Lung (tissue), 12 donors: ENCODE results near the gene CR1. TPM values are rescaled to one million over a fixed set of nuclear protein-coding genes. Genes with fewer than 3 reads are reported as not detected.
A peak's percentile ranks its signal among the peaks of the same experiment; 100 is the strongest.

ENCODE experiments used
- ATAC-seq: fragments of 200-7000 bp; cut with Tn5 transposase; one replicate; pipeline ENCODE4 v1.9.1; 2020; ENCODE audit warnings: moderate number of reproducible peaks; ENCODE audit not compliant: insufficient read depth, low FRiP score
- DNase-seq, 3 donors: peaks; one replicate each; pipeline ENCODE4 v3.0.0-alpha.2; 2013 to 2017
- H3K27ac ChIP-seq, 2 donors: one replicate each; pipeline ENCODE4 v1.5.1; 2013; ENCODE audit warnings: mild to moderate bottlenecking in 2 of 2, moderate library complexity in 2 of 2, control low read depth in 1 of 2, inconsistent platforms in 1 of 2, low read depth in 1 of 2, low read length in 1 of 2
- H3K27me3 ChIP-seq, 3 donors: one replicate each; pipeline ENCODE4 v1.5.1; 2013; ENCODE audit warnings: low read length in 2 of 3; ENCODE audit not compliant: control insufficient read depth in 3 of 3, insufficient read depth in 3 of 3
- H3K36me3 ChIP-seq, 4 donors: one replicate each; pipeline ENCODE4 v1.5.1; 2013; ENCODE audit warnings: low read length in 4 of 4, mild to moderate bottlenecking in 1 of 4, moderate library complexity in 1 of 4; ENCODE audit not compliant: control insufficient read depth in 4 of 4, insufficient read depth in 4 of 4
- H3K4me1 ChIP-seq, 5 donors: one replicate each; pipeline ENCODE4 v1.5.1; 2013; ENCODE audit warnings: low read length in 5 of 5, mild to moderate bottlenecking in 2 of 5, moderate library complexity in 1 of 5; ENCODE audit not compliant: control insufficient read depth in 5 of 5, insufficient read depth in 5 of 5
- H3K4me3 ChIP-seq: one replicate; pipeline ENCODE4 v1.5.1; 2013; ENCODE audit warnings: mild to moderate bottlenecking, control low read depth, moderate library complexity
- H3K9ac ChIP-seq, 2 donors: one replicate each; pipeline ENCODE4 v1.5.1; 2013; ENCODE audit warnings: low read length in 2 of 2, control low read depth in 1 of 2; ENCODE audit not compliant: insufficient read depth in 1 of 2
- H3K9me3 ChIP-seq, 4 donors: one replicate each; pipeline ENCODE4 v1.5.1; 2013; ENCODE audit warnings: low read length in 3 of 4, mild to moderate bottlenecking in 1 of 4, moderate library complexity in 1 of 4; ENCODE audit not compliant: control insufficient read depth in 4 of 4, insufficient read depth in 3 of 4
- WGBS, 2 donors: extraction: QIAGEN DNeasy Blood & Tissue Kit; methylation state at CpG; one replicate each; pipeline ENCODE4 v1.1.7; 2013; 5-methylcytosine and 5-hydroxymethylcytosine counted together
- polyA plus RNA-seq, 2 donors: library from polyadenylated mRNA; stranded (reverse); fragments of 200-250 nt; gene quantifications; one replicate each; pipeline ENCODE4 v1.2.1, GENCODE V29; 2013
- total RNA-seq, 2 donors: library from RNA; depleted of rRNA in 1 of 2; stranded (reverse); fragments of >200 nt in 1 of 2; gene quantifications; one replicate each; pipeline ENCODE4 v1.2.1, GENCODE V29; 2014 to 2021
- TF ChIP-seq, protein P1 (sequence below): IDR thresholded peaks from 2 replicates; pipeline ENCODE4 v1.5.1; 2012; ENCODE audit warnings: mild to moderate bottlenecking; ENCODE audit errors: control extremely low read depth, extremely low read depth
- donor health status: control.
- donor health status: control.
- donor health status: Bipolar disorder and iron deficiency.
- donor health status: healthy.
- donor health status: DM: yes; HTN: yes; CAD: no.

CR1 gene
- total and polyA plus RNA-seq, 4 donors = 0.57 to 26.6 (median 16.6) TPM

DNA sequence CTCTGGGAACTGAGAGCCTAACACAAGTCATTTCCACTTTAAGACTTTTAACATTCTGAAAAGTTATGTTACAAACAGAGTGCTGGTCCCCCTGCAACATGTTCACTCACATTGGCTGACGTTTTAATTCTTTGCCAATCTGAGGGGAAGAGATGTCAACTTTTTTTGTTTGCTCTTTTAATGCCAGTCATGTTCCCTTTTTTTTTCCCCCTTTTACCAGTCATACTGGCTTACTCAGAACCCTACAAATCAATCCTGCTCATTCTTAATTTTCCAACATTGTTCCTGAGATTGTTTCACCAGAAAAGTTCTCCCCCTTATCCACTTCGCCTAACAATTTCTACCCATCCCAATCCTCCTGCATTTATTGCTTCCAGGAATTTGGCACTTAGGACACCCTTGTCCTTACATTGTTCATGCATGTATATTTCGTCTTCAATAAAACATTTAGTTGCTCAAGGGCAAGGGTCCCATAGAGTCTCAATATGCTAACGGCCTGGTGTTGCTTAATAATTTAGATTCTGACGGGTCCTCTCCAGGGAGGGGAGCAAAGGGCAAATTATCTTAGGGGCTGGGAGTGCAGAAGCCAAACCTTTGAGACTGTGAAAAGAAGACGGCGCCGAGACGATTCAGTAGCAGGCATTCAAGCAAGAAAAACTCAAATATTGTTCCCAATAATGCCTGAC lies 148.4 kb downstream of the CR1 start:
- H3K27me3 ChIP-seq = peaks cover 0 to 41% (median 30%) of the 10 kb centered on the region in 3 donors
- H3K9ac ChIP-seq = no peak overlapping the region
- no peak overlapping the region for H3K4me3 ChIP-seq
- H3K27ac ChIP-seq = no peak overlapping the region
- H3K4me1 ChIP-seq = peaks cover 0 to 11% (median 3%) of the 10 kb centered on the region in 5 donors
- no peak for ATAC-seq
- no peaks in the 10 kb centered on the region for H3K36me3 ChIP-seq
- H3K9me3 ChIP-seq = peaks cover 0 to 4% (median 0%) of the 10 kb centered on the region in 4 donors
- TF ChIP-seq, protein P1, sequence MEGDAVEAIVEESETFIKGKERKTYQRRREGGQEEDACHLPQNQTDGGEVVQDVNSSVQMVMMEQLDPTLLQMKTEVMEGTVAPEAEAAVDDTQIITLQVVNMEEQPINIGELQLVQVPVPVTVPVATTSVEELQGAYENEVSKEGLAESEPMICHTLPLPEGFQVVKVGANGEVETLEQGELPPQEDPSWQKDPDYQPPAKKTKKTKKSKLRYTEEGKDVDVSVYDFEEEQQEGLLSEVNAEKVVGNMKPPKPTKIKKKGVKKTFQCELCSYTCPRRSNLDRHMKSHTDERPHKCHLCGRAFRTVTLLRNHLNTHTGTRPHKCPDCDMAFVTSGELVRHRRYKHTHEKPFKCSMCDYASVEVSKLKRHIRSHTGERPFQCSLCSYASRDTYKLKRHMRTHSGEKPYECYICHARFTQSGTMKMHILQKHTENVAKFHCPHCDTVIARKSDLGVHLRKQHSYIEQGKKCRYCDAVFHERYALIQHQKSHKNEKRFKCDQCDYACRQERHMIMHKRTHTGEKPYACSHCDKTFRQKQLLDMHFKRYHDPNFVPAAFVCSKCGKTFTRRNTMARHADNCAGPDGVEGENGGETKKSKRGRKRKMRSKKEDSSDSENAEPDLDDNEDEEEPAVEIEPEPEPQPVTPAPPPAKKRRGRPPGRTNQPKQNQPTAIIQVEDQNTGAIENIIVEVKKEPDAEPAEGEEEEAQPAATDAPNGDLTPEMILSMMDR = no peak
- WGBS, 2 donors = 30 to 34% methylated on average over 9 of the region's 9 CpGs
- DNase-seq = no peak

DNA sequence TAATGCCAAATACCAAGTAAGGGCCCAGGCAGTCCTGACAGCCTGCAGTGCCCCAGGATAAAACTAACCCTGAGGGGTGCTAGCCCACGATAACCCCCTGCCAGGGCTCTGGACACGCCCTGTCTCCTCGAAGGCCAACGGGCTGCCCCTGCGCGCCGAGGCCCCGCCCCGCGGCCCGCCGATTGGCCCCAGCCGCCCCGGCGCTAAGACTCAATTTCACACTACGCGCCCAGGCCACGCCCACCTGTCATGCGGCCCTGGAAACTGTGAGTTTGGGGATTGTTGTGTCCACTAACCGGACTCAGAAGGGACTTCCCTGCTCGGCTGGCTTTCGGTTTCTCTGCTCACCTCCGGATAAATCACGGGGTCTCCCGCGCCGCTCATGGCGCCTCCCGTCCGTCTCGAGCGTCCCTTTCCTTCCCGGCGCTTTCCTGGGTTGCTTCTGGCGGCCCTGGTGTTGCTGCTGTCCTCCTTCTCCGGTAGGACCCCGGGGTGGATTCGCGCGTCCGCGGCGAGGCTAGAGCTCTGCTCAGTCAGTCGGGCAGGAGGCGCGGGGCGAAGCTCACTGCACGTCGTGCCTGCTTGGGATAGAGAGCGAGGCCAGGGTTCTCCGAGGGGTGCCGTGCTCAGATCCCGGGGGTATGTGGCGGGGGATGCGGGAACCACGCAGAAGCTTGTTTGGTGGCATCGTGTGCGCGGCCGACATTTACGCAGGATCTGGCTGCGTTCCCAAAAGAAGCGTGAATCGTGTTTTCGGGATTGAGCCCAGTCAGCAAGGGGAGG lies 149.1 kb downstream of the CR1 start, which contains the start of gene CR1L:
TSS of gene CR1L (plus strand) at position 282 of the 783 bp plus-strand sequence. CDS start at position 383, 101 bp downstream.
- peaks cover 0 to 4% (median 0%) of the 10 kb centered on the region in 4 donors for H3K9me3 ChIP-seq
- H3K9ac ChIP-seq = no peak within 1 kb of the TSS
- H3K27me3 ChIP-seq = peaks cover 0 to 47% (median 30%) of the 10 kb centered on the region in 3 donors
- H3K4me3 ChIP-seq = peak within 1 kb of the TSS; percentile 17
- DNase-seq (peak; percentile 68 to 77 (median 71)), ATAC-seq (peak; percentile 96)
- WGBS, 2 donors = 10 to 18% methylated on average over 61 to 65 of the region's 65 CpGs
- TF ChIP-seq, protein P1 = no peak
- H3K27ac ChIP-seq = peak within 1 kb of the TSS in 1 of 2 donors; percentile 9
- no peaks in the 10 kb centered on the region for H3K36me3 ChIP-seq
- H3K4me1 ChIP-seq = peaks cover 0 to 11% (median 3%) of the 10 kb centered on the region in 5 donors

GRCh38 chr1:207645635-207646081 lies 149.7 kb downstream of the CR1 start:
- WGBS, 2 donors = 79 to 84% methylated on average over 17 of the region's 17 CpGs
- H3K4me3 ChIP-seq = no peak overlapping the region
- TF ChIP-seq, protein P1 = no peak
- peaks cover 0 to 49% (median 30%) of the 10 kb centered on the region in 3 donors for H3K27me3 ChIP-seq
- H3K4me1 ChIP-seq = peaks cover 0 to 11% (median 3%) of the 10 kb centered on the region in 5 donors
- no peaks in the 10 kb centered on the region for H3K36me3 ChIP-seq
- ATAC-seq = no peak
- H3K9ac ChIP-seq = no peak overlapping the region
- H3K9me3 ChIP-seq = peaks cover 0 to 4% (median 0%) of the 10 kb centered on the region in 4 donors
- no peak overlapping the region for H3K27ac ChIP-seq
- no peak for DNase-seq
